HG03342 (cell line): ENCODE results near the gene EPB41L3.

Experiments
- ATAC-seq: cut with Tn5 transposase; IDR thresholded peaks from one replicate; pipeline ENCODE4 v1.9.1; 2021; ENCODE audit warnings: mild to moderate bottlenecking, moderate library complexity; ENCODE audit not compliant: unreplicated experiment

Gene EPB41L3

GRCh38 chr18:5419030-5419429 lies 124.8 kb downstream of the EPB41L3 start:
- no peak for ATAC-seq

DNA sequence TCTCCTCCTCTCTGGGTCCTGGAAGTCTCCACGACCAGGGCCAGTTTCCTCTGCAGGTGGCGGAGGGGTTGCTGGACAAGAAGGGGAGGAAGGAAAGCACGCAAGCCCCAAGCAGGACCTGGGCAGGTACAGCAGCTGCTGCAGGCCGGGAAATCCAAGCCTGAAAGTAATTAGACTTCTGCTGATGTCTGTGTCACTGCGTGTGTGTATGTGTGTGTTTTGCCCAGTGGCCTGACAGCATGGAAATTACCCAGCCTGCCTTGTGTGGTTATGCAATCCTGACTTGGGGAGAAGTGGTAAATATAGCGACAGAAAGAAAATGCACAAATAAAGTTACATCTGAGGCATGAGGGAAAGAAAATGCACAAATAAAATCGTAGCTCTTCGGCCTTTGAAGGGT lies 126.5 kb downstream of the EPB41L3 start:
- no peak for ATAC-seq

DNA sequence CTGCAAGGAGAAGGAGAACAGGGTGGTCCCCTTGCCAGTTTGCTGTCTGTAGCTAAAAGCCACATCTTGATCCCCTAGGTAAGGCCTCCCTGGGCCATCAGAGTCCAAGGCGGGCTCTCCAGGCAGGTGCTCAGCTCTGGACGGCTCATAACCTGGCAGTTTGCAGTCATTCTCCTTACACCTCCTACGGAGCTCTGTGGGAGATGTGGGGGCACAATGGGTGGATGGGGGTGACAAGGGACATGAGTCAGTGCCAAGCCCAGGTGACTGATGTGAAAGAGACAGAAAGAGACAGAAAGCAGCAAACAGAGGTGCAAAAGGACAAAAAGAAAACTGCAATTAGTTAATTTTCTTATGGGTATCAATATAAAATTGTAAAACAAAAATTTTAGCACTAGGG lies 127.7 kb downstream of the EPB41L3 start:
- no peak for ATAC-seq

DNA sequence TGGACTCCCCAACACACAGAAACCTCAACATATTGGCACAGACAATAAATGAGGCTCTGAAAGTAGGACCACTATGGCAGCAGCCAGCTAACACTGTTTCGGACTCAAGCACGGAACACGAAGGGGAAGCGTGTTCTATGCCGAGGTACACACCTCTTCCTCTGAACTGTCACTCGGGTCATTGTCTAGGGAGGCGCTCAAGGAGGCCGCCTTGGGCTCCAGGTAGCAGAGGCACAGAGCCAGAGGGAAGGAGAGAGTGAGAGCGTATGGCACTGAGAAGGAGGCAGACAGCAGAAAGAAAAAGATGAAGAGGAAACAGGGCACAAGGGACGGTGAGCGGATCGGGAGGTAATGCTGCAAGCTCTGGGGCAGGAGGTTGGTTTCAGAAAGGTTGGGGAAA lies 128.1 kb downstream of the EPB41L3 start:
- ATAC-seq: no peak

- no peak for ATAC-seq
Observed at GRCh38 chr18:5415031-5415430, 128.8 kb downstream of the EPB41L3 start.

DNA sequence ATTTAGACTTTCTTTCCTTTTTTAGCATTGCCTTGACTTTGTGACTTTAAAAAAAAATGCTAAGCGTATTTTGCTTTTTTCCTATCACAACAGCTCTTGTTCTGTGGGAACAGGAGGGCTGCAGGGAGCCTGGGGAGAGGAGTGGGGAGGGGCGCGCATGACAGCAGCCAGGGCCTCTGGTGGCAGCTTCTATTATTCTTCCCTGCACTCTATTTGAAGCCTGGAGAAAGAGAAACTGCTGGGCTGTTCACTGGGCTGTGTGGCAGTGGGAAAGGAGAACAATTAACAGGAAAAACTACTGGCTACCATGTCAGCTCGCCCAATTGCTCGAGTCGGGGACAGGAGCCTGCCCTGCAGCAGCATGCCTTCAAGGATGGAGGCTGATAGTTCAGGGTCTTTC lies 129.3 kb downstream of the EPB41L3 start:
- ATAC-seq: no peak

GRCh38 chr18:5413447-5413846 lies 130.3 kb downstream of the EPB41L3 start:
- ATAC-seq: no peak

- ATAC-seq: no peak
Observed at GRCh38 chr18:5410582-5410981, 133.2 kb downstream of the EPB41L3 start.

GRCh38 chr18:5398269-5398668 lies 145.5 kb downstream of the EPB41L3 start:
- ATAC-seq: no peak

- ATAC-seq: no peak
Observed at GRCh38 chr18:5397102-5397501, 146.7 kb downstream of the EPB41L3 start.

GRCh38 chr18:5395860-5396448 lies 147.8 kb downstream of the EPB41L3 start:
- ATAC-seq: no peak

DNA sequence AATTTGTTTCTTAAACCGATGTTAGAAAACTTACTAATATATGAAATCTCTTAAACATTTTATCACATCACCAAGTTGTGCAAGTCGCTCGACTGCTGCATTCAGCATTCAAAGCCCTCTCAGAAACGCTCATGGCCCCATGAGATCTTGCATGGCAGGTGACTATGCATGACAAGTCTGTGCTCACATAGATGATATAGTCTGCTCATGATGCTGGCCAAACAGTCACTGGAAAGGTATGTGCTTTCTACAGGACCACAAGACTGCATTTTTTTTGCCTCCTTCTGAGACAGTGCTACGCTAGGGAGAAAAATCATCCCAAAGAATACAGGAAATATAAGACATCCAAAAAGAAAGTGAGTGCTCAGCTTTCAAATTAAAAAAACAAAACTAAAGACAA lies 150.0 kb downstream of the EPB41L3 start:
- no peak for ATAC-seq

- ATAC-seq: no peak
Observed at GRCh38 chr18:5391409-5391808, 152.4 kb downstream of the EPB41L3 start.

- ATAC-seq: no peak
Observed at GRCh38 chr18:5389356-5389755, 154.4 kb downstream of the EPB41L3 start.

DNA sequence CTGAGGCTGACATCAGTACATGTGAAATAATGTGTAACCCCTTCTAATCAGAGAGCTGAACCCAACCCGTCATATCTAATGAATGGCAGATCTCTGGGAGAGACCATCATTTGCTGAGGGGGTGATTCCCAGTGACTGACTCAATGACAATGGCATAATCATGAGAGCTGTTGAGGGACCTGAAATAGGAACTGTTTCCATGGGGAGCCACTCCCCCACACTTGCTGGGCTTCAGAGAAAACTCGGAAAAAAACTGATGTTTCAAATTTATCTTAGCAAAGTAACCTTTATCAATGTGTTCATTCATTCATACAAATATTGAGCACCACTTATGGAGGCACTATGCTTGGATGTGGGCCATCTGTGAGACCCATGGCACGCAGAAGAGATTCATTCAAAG lies 154.9 kb downstream of the EPB41L3 start:
- ATAC-seq: no peak

DNA sequence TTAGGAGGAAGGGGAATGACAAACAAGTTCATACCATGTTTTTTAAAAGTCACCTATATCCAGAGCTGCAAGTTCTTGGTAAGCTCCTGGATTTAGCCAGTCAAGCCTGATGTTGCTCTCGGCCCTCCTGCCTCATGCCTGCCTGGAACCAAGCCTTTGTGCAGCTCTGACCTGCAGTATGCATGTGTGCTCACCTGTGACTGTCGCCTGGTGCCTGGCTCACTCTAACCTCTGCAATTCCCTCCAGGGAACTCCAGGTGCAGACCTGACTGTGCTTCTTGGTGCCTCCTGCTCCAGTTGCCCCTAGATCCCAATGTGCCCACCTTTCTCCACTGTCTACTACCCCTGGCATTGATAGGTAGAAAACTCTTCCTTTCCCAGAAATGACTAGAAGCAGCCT lies 163.2 kb downstream of the EPB41L3 start:
- no peak for ATAC-seq

GRCh38 chr18:5376986-5377385 lies 166.8 kb downstream of the EPB41L3 start:
- ATAC-seq: no peak

DNA sequence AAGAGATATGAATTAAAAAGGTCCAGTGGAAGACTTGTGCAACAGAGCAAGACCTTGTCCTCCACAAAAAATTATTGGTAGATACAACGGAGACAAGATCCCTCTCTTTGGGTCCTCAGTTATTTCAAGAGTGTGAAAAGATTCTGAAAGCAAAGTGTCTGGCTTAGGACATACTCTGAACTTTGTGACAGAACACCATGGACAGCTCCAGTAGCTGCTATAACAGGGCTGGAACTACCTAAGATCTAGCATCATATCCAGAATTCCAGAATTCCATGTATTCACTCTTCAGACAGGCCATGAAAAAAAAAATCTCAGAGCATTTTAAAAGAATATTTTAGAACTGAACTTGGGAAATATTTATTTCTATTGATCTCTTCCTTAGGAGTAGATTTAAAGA lies 173.5 kb downstream of the EPB41L3 start:
- ATAC-seq: no peak

DNA sequence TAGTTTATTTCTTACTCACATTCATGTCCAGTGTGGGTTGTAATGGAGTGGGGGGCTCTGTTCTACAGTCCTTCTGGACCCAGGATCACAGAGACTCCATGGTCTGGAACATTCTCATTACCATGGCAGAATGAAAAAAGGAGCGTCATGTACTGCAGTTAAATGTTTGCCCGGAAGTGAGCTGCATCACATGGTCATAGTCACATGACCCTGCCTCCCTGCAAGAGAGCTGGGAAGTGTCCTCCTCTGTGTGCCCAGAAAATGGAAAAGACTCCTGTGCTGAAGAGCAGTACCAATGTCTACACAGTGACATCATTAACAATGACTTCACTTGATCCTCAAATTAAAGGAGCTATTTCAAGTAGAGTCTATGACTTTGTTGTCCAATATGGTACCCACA lies 174.3 kb downstream of the EPB41L3 start:
- no peak for ATAC-seq

DNA sequence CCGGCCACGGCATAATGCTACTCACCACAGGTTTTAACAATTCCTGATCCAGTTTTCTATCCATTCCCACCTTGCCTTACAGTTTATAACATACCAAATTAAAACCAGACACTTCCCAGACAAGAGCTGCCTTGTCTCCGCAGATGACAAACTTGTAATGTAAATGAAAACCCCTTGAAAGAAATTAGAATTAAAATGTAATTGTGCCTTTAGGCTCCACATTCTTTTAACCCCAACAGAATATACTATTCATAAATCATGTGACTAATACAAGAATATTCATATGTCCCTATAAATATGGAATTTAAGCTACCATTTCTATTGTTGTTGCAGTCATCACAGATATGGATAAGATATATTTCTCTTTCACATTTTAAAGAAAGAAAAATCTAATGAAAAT lies 178.4 kb downstream of the EPB41L3 start:
- ATAC-seq: no peak

DNA sequence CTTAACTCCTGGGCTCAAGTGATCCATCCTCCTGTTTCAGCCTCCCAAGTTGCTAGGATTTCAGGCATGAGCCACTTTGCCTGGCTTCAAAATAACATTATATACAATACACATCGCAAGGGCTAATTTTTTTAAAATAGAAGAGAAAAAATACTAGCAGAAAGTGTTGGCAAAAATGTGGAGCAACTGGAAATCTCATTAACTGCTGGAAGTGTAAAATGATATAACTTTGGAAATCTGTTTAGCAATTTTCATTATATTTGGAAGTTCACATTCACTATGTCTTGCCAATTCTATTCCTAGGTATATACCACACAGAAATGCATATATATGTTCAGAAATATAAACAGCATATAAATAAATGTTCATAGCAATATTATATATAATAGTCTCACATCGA lies 193.2 kb downstream of the EPB41L3 start:
- no peak for ATAC-seq
